ENCODE results near the gene ZBTB7C.

GRCh38 chr18:48158721-48159120 lies 250.5 kb downstream of the ZBTB7C start:
- no peak for TF ChIP-seq EZH2phosphoT487 (IDR thresholded peaks at IDR 0.05; ENCODE audit: borderline replicate concordance)
- TF ChIP-seq CTCF (conservative IDR thresholded peaks at IDR 0.05; ENCODE audit: low read length) = no peak

Data from Loucy (cell line).